A172 (cell line): ENCODE results near the gene STRBP. TPM values are rescaled to one million over a fixed set of nuclear protein-coding genes. Genes with fewer than 3 reads are reported as not detected.
A peak's percentile ranks its signal among the peaks of the same experiment; 100 is the strongest.
"Not testable (repeated sequence)": the region's sequence is repeated elsewhere in the genome, so short reads cannot be mapped to it uniquely, and the experiment has no call there.

Source experiments
- DNase-seq: peaks from one replicate; pipeline ENCODE4 v3.0.0-alpha.2; 2015; ENCODE audit warnings: low spot score
- total RNA-seq: library from RNA; depleted of rRNA; stranded (reverse); fragments of >200 nt; shearing (Covaris generic); gene quantifications from 2 replicates; pipeline ENCODE4 v1.2.3, GENCODE V29; 2014

The STRBP gene
- total RNA-seq, 1 experiment from 2014 or later, result 32.7 TPM

GRCh38 chr9:123249162-123249561 is 19.2 kb downstream of the STRBP start:
- DNase-seq, result not testable (repeated sequence)

GRCh38 chr9:123248630-123249029 is 19.8 kb downstream of the STRBP start:
- no peak for DNase-seq

- DNase-seq, result no peak
Measured at GRCh38 chr9:123246534-123246933, 21.9 kb downstream of the STRBP start.

GRCh38 chr9:123239726-123240125 is 28.7 kb downstream of the STRBP start:
- DNase-seq, result no peak

GRCh38 chr9:123238365-123238764 is 30.0 kb downstream of the STRBP start:
- no peak for DNase-seq

GRCh38 chr9:123237220-123237619 is 31.2 kb downstream of the STRBP start:
- DNase-seq, result no peak

GRCh38 chr9:123235448-123235847 is 32.9 kb downstream of the STRBP start:
- no peak for DNase-seq

- DNase-seq, result no peak
Measured at GRCh38 chr9:123234853-123235252, 33.5 kb downstream of the STRBP start.

- no peak for DNase-seq
Measured at GRCh38 chr9:123232332-123232731, 36.1 kb downstream of the STRBP start.

GRCh38 chr9:123231421-123231820 is 37.0 kb downstream of the STRBP start:
- DNase-seq, result no peak

- no peak for DNase-seq
Measured at GRCh38 chr9:123228967-123229366, 39.4 kb downstream of the STRBP start.

GRCh38 chr9:123225995-123226394 is 42.4 kb downstream of the STRBP start:
- no peak for DNase-seq

GRCh38 chr9:123225374-123225813 is 43.0 kb downstream of the STRBP start:
- peak; percentile 89 for DNase-seq

GRCh38 chr9:123220127-123220526 is 48.3 kb downstream of the STRBP start:
- DNase-seq, result no peak

- DNase-seq, result no peak
Measured at GRCh38 chr9:123218831-123219230, 49.6 kb downstream of the STRBP start.

GRCh38 chr9:123217128-123217654 is 51.2 kb downstream of the STRBP start:
- no peak for DNase-seq

- no peak for DNase-seq
Measured at GRCh38 chr9:123216251-123216797, 52.1 kb downstream of the STRBP start.

GRCh38 chr9:123211081-123211480 is 57.3 kb downstream of the STRBP start:
- DNase-seq, result no peak

- no peak for DNase-seq
Measured at GRCh38 chr9:123208626-123209174, 59.7 kb downstream of the STRBP start.

- DNase-seq, result no peak
Measured at GRCh38 chr9:123206065-123206464, 62.3 kb downstream of the STRBP start.

- no peak for DNase-seq
Measured at GRCh38 chr9:123201083-123201482, 67.3 kb downstream of the STRBP start.

GRCh38 chr9:123200469-123200868 is 67.9 kb downstream of the STRBP start:
- DNase-seq, result not testable (repeated sequence)

GRCh38 chr9:123196124-123196523 is 72.3 kb downstream of the STRBP start:
- no peak for DNase-seq

GRCh38 chr9:123194023-123194422 is 74.4 kb downstream of the STRBP start:
- DNase-seq, result no peak
